ENCODE results near the gene USP11.
A peak's percentile ranks its signal among the peaks of the same experiment; 100 is the strongest.

The USP11 gene

DNA sequence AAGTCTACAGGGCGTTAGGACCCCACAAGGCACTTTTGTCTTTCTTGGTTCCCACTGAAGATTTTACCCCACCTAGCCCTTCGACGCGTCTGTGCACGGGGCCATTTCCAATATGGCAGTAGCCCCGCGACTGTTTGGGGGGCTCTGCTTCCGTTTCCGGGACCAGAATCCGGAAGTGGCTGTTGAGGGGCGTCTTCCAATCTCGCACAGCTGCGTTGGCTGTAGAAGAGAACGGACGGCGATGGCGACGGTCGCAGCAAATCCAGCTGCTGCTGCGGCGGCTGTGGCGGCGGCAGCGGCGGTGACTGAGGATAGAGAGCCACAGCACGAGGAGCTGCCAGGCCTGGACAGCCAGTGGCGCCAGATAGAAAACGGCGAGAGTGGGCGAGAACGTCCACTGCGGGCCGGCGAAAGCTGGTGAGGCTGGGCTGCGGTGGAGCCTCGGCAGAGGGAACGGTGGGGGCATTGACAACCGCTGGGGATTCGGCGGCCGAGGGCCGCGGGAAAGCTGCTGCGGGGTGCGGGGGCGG, at the start of gene USP11:
Gene USP11, plus strand, starts transcription at position 207 of the 530 bp plus-strand sequence. Its CDS starts 35 bp downstream, at position 242.
- DNase-seq, result peak; percentile 31 to 61

DNA sequence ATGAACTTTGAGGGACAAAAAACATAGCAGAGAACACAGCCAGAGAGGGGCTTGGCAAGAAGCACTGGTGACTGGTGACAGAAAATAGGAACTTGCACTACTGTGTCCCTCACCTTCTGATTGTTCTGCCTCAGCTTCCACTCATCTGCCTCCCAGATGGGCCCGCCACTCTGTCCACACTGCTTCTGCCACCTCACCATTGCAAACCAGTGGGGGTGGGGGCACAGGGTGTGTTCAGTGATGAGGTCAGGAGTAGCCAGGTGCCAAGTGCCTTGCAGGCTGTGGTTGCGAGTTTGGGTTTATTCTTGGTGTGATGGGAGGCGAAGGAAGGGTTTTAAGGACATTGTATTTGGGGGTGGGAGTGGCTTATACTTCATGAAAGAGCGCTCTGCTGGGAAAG, 48.3 kb upstream of the USP11 start:
- no peak for DNase-seq

DNA sequence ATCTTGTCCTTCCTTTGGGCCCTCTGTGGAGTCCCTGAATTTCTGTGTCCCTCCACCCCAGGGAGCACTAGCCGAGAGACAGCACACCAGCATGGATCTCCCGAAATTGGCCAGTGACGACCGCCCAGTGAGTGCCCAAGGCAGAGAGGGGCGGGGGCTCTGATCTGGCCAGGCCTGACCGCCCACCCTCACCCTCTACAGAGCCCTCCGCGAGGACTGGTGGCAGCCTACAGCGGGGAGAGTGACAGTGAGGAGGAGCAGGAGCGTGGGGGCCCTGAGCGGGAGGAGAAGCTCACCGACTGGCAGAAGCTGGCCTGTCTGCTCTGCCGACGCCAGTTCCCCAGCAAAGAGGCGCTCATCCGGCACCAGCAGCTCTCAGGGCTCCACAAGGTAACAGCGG, 47.6 kb upstream of the USP11 start:
- no peak for DNase-seq

- no peak for DNase-seq
These were observed 46.6 kb upstream of the USP11 start for GRCh38 chrX:47186096-47186740.

GRCh38 chrX:47187106-47187677, 45.6 kb upstream of the USP11 start:
- DNase-seq, result no peak

DNA sequence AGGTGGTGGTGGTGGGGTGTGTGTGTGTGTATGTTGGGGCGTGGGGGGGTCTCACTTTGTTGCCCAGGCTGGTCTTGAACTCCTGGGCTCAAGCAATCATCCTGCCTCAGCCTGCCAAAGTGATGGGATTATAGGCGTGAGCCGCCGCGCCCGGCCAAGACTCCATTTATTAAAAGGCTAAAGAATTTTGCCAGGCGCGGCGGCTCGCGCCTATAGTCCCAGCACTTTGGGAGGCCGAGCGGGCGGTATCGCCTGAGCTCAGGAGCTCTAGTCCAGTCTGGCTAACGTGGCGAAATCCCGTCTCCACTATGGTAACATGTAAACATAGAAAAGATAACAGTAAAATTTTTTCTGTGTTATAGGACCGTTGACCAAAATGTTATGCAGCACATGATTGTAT, 42.9 kb upstream of the USP11 start:
- DNase-seq, result no peak

- peak; percentile 86 to 92 for DNase-seq
These were observed 42.2 kb upstream of the USP11 start for GRCh38 chrX:47190445-47191269.

DNA sequence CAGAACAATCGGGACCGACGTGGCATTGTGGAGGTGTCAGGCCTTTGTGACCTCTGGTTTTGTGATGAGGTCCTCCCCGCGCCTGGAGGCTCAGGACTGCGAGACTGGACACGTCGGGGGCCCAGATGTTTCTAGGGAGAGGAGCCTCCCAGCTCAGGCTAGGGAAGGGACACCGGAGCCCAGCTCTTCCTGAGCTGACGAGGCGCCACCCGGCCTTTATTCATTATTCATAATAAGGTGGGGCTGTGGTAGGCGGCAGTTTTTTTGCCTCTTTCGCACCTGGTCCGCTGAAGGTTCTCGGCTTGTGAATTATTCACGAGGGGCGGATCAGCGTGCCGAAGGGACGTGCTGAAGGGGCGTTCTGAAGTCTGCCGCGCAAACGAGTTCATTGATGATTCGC, 41.5 kb upstream of the USP11 start:
- peak in 1 of 2 experiments; percentile 5 for DNase-seq

DNA sequence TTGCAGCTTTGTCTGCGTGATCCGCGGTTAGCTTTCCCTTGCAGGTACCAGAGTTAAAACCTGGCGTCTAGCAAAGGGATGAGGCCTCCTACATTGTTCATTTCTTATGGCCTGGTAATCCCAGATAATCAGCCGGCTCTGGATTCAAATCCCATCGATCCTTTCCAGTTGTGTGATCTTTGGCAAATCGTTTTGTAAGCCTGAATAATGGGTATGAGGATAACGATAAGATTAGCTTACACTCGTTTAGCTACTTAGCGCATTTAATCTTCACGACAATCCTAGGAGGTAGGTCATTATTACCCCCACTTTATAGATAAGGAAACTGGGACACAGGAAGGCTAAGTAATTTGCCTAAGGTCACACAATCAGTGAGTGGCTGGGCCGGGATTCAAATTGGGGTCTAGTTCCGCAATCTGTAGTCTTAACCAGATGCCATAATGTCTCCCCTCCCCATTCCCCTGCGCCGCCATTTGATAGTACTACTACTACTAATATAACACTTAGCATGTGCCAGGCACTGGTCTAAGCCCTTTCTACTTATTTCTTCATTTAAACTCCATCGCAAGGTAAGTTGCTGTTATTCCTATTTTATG, 40.9 kb upstream of the USP11 start:
- no peak for DNase-seq

DNA sequence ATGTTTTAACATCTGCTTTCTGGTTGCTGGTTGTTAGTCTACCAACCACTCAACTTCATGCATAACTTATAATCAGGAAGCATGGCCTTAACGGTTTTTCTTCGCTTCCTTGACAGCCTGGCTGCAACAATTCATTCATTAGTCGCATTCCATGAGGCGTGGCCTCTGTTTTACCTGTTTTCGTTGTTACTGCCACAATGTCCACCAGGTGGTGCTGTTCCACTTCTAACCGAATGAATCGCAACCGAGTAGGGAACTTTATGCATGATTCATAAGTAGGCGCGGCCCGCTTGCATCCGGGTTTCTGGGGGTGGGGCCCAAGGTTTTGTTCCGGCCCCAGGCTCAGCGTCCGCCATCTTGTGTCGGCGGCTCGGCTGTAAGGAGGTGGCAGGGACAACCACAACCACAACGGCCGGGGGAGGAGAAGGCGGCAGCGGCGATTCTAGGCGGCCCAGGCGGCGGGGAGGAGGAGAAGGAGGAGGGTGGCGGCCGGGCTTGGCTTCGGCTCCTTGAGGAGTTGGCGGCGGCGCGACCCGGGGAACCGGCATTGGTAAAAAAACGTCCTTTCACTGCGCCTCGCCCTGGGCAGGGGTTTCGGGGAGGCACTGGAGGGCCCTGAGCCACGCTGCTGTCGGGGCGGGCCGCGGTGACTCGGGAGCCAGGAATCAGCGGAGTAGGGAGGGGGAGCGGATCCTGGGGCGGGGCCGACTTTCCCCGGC, 39.2 kb upstream of the USP11 start, which contains the start of gene UBA1:
Gene UBA1, plus strand, starts transcription at position 355 of the 719 bp plus-strand sequence. CDS start 4,974 bp downstream, outside the sequence.
- DNase-seq, result peak; percentile 87 to 96

GRCh38 chrX:47194194-47194787, 38.5 kb upstream of the USP11 start:
- peak in 1 of 2 experiments; percentile 3 for DNase-seq

DNA sequence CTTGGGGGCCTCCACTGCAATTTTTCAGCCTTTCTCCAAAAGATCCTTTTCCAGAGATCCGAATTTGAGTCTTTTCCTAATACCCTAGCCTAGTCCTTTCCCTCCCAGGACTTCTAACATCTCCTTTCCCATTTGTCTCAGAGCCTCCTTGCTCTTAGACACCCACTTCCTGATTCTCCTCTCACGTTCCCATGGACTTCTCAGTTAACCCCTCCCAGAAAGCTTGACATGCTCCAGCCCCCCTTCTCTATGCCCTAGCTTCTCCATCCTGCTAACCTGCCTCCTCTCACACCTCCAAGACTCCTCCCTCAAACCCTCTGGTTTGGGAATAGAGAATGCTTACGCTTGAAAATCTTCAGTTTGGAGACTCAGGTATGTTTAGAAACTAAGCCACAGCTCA, 36.7 kb upstream of the USP11 start:
- DNase-seq, result no peak

DNA sequence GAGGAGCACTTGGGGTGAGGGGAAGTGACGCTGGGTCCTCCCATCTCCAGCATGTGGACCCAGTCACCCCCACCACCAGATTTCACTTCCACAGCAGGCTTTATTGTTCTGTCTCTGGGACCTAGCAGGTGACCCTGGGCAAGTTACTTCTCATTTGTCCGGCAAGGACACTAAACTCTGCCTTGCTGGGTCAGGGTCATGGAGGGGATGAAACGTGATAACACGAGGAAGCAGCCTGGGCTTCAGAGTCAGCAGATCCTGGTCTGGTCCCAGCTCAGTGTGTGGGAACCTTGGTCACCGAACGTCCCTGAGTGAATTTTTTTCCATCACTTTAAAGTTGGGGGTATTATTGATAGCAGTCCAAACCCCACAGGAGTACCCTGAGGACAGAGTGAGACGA, 35.3 kb upstream of the USP11 start:
- no peak for DNase-seq

GRCh38 chrX:47198026-47198686, 34.7 kb upstream of the USP11 start:
- DNase-seq, result no peak

- no peak for DNase-seq
These were observed 34.1 kb upstream of the USP11 start for GRCh38 chrX:47198687-47199080.

DNA sequence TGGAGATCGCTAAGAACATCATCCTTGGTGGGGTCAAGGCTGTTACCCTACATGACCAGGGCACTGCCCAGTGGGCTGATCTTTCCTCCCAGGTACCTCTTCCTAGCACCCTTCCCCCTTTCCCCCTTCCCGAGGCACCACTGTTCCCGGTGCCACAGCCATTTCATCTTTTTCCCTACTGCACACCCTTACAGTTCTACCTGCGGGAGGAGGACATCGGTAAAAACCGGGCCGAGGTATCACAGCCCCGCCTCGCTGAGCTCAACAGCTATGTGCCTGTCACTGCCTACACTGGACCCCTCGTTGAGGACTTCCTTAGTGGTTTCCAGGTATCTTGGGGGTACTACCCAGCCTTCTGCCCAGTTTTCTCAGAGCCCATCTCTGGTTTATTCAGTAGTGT, 33.5 kb upstream of the USP11 start:
- no peak for DNase-seq

GRCh38 chrX:47200385-47201150, 32.2 kb upstream of the USP11 start:
- no peak for DNase-seq

GRCh38 chrX:47201345-47201944, 31.4 kb upstream of the USP11 start:
- DNase-seq, result no peak

DNA sequence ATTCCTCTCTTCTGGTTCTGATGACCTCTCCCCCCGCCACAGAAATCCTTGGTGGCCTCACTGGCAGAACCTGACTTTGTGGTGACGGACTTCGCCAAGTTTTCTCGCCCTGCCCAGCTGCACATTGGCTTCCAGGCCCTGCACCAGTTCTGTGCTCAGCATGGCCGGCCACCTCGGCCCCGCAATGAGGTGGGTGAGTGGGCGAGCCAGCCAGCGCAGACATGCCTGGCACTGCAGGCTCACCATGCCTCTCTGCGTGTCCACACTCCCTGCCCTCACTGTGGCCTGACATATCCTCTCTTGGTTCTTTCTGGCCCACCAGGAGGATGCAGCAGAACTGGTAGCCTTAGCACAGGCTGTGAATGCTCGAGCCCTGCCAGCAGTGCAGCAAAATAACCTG, 30.5 kb upstream of the USP11 start:
- no peak for DNase-seq

GRCh38 chrX:47202877-47203276, 29.9 kb upstream of the USP11 start:
- DNase-seq, result no peak

All from NCI-H446 (cell line).